Measurements from ENCODE around the gene NHEJ1. TPM values are rescaled to one million over a fixed set of nuclear protein-coding genes. Genes with fewer than 3 reads are reported as not detected.

NHEJ1 gene
- total RNA-seq, 1 experiment from 2014 or later: 16.4 TPM

- no peak for TF ChIP-seq REST (IDR thresholded peaks at IDR 0.05; ENCODE audit: low read depth)
- no peak for TF ChIP-seq SP1 (IDR thresholded peaks at IDR 0.05; ENCODE audit: low read depth)
- TF ChIP-seq EZH2 (IDR thresholded peaks at IDR 0.05): no peak
- no peak for TF ChIP-seq YY1 (IDR thresholded peaks at IDR 0.05; ENCODE audit: extremely low read depth, insufficient replicate concordance, low read depth, low read length)
Observed at GRCh38 chr2:219129589-219129988, 31.0 kb downstream of the NHEJ1 start (continued).

- POLR2A ChIA-PET: no interaction called here
- RAD21 ChIA-PET (ENCODE audit: low non-redundant PET in 1 of 2, low total read pairs in 2 of 2, uncharacterized antibody in 2 of 2, unreplicated experiment in 2 of 2): no interaction called here
- TF ChIP-seq REST (IDR thresholded peaks at IDR 0.05; ENCODE audit: low read depth): no peak
- Histone ChIP-seq H3K4me3 (replicated peaks in 1 of 2; ENCODE audit: low read depth in 1 of 2, low read length in 2 of 2) (no peak overlapping the region), H3K27me3 (ENCODE audit: insufficient read depth, low read length) (no peaks in the 10 kb centered on the region; the same call in 1 of the 2 replicates), H3K27ac (ENCODE audit: low read depth, low read length) (no peak overlapping the region), H3K4me2 (ENCODE audit: low read length) (no peak overlapping the region), H3K9me3 (ENCODE audit: control insufficient read depth in 1 of 2, insufficient read depth in 1 of 2, low read depth in 1 of 2, low read length in 2 of 2) (no peaks in the 10 kb centered on the region), H3K9me2 (ENCODE audit: insufficient read depth) (no peaks in the 10 kb centered on the region), H3K9ac (ENCODE audit: low read length) (no peak overlapping the region), H3K36me3 (ENCODE audit: control insufficient read depth in 1 of 2, insufficient read depth in 2 of 2, low read length in 2 of 2) (no peaks in the 10 kb centered on the region), H3K4me1 (ENCODE audit: control insufficient read depth in 1 of 2, insufficient read depth in 2 of 2, low read length in 2 of 2) (peaks cover 22 to 27% of the 10 kb centered on the region in 2 experiments), H2AFZ (ENCODE audit: low read depth, low read length, poor library complexity, severe bottlenecking) (no peak overlapping the region), H4K20me1 (ENCODE audit: insufficient read depth) (no peaks in the 10 kb centered on the region), H3K79me2 (ENCODE audit: insufficient read depth, low read length) (no peaks in the 10 kb centered on the region)
- BruUV-seq (replicated peaks): no TSS peak
- DNase-seq (ENCODE audit: low read depth, low spot score) (no peak), ATAC-seq (no peak)
- intact Hi-C loops (cut with micrococcal nuclease): no loop called here
- CTCF ChIA-PET: interaction anchor here (1.4 to 1.7 kb wide), 2 partner anchors 9 to 99 kb away, joined by 4 to 7 read pairs; no protein-coding TSS in a partner anchor
Observed at GRCh38 chr2:219128396-219128795, 32.2 kb downstream of the NHEJ1 start.

All from HCT116 (cell line).